Kidney epithelial cell (primary cell): ENCODE data around the gene ZNF837. TPM values are rescaled to one million over a fixed set of nuclear protein-coding genes. Genes with fewer than 3 reads are reported as not detected.

Source experiments
- DNase-seq: peaks from one replicate; pipeline ENCODE4 v3.0.0-alpha.2; 2010; ENCODE audit warnings: low read depth
- H3K27me3 ChIP-seq: 2 replicates; pipeline ENCODE4 v1.6.0; 2011; ENCODE audit warnings: low read length; ENCODE audit not compliant: control insufficient read depth, insufficient read depth
- H3K36me3 ChIP-seq: 2 replicates; pipeline ENCODE4 v1.5.1; 2011; ENCODE audit warnings: low read length; ENCODE audit not compliant: control insufficient read depth, insufficient read depth
- H3K4me3 ChIP-seq: 2 replicates; pipeline ENCODE4 v1.5.1; 2011; ENCODE audit warnings: low read depth, mild to moderate bottlenecking, control low read depth, low read length
- CTCF ChIP-seq: IDR thresholded peaks from 2 replicates; pipeline ENCODE4 v1.5.1; 2011; ENCODE audit warnings: mild to moderate bottlenecking, moderate library complexity, low read length, control low read depth, inconsistent platforms; ENCODE audit not compliant: insufficient read depth, poor library complexity, severe bottlenecking
- total RNA-seq: library from RNA; depleted of rRNA; stranded (reverse); fragments of >200 nt; gene quantifications from 2 replicates; pipeline ENCODE4 v1.2.3, GENCODE V29; 2015

ZNF837 gene
- total RNA-seq, 1 donor from 2014 or later: 4.3 TPM

- Histone ChIP-seq H3K36me3 (no peaks in the 10 kb centered on the region), H3K27me3 (peaks cover 8% of the 10 kb centered on the region), H3K4me3 (peak overlapping the region; percentile 85)
- TF ChIP-seq CTCF: no peak
- DNase-seq: no peak
Measured at GRCh38 chr19:58401840-58402421, 21.1 kb upstream of the ZNF837 start.

GRCh38 chr19:58400916-58401839, 20.3 kb upstream of the ZNF837 start:
- Histone ChIP-seq H3K4me3 (peak overlapping the region; percentile 85), H3K27me3 (peaks cover 13% of the 10 kb centered on the region), H3K36me3 (no peaks in the 10 kb centered on the region)
- TF ChIP-seq CTCF: peak; percentile 3
- peak; percentile 93 for DNase-seq

GRCh38 chr19:58400316-58400915, 19.6 kb upstream of the ZNF837 start:
- peak overlapping the region; percentile 60 for H3K4me3 ChIP-seq
- no peak for DNase-seq
- no peak for TF ChIP-seq CTCF
- H3K27me3 ChIP-seq: peaks cover 20% of the 10 kb centered on the region
- no peaks in the 10 kb centered on the region for H3K36me3 ChIP-seq

DNA sequence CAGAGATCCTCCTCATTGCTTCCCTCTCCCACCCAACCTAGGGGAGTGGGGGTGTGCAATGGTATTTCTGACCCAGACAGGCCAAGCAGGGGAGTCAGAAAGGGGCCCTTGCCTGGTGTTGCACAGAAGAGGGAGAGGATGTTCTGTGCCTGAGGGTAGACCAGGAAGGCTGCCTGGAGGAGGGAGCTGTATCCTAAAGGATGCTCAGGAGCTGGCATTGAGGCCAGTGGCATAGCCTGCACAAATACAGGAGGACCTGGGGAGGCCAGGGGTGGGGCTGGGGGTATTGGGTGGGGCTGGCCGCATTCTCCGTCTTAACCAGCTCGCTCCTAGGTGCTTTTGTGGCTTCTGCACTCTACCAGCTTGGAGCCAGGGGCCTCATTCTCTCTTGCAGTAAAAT, 19.1 kb upstream of the ZNF837 start:
- Histone ChIP-seq H3K27me3 (peaks cover 22% of the 10 kb centered on the region), H3K36me3 (peaks cover under 1% of the 10 kb centered on the region)
- TF ChIP-seq CTCF: no peak

GRCh38 chr19:58398545-58398944, 17.7 kb upstream of the ZNF837 start:
- H3K4me3 ChIP-seq: no peak overlapping the region
- no peak for TF ChIP-seq CTCF
- no peak for DNase-seq
- H3K36me3 ChIP-seq: peaks cover 5% of the 10 kb centered on the region
- peaks cover 22% of the 10 kb centered on the region for H3K27me3 ChIP-seq

More for the DNA sequence above, 19.1 kb upstream of the ZNF837 start:
- H3K4me3 ChIP-seq: no peak overlapping the region
- no peak for DNase-seq
